T47D (cell line): Measurements from ENCODE around the gene ARL6IP4.

Source experiments
- DNase-seq, 2 experiments: peaks; one replicate each; pipeline versions ENCODE4 v3.0.0 to v3.0.0-alpha.2; 2011 to 2012; ENCODE audit warnings: low read depth in 1 of 2, low spot score in 1 of 2
- JUND ChIP-seq: IDR thresholded peaks from 2 replicates; pipeline ENCODE4 v1.6.1; 2012; ENCODE audit warnings: low read depth
- in situ Hi-C: cut with HindIII; loops from 2 replicates; pipeline ENCODE4 v1.10.0; 2016; ENCODE audit warnings: low sequenced_read_pairs, low pct_unique_long_range_greater_than_20kb

Gene ARL6IP4

DNA sequence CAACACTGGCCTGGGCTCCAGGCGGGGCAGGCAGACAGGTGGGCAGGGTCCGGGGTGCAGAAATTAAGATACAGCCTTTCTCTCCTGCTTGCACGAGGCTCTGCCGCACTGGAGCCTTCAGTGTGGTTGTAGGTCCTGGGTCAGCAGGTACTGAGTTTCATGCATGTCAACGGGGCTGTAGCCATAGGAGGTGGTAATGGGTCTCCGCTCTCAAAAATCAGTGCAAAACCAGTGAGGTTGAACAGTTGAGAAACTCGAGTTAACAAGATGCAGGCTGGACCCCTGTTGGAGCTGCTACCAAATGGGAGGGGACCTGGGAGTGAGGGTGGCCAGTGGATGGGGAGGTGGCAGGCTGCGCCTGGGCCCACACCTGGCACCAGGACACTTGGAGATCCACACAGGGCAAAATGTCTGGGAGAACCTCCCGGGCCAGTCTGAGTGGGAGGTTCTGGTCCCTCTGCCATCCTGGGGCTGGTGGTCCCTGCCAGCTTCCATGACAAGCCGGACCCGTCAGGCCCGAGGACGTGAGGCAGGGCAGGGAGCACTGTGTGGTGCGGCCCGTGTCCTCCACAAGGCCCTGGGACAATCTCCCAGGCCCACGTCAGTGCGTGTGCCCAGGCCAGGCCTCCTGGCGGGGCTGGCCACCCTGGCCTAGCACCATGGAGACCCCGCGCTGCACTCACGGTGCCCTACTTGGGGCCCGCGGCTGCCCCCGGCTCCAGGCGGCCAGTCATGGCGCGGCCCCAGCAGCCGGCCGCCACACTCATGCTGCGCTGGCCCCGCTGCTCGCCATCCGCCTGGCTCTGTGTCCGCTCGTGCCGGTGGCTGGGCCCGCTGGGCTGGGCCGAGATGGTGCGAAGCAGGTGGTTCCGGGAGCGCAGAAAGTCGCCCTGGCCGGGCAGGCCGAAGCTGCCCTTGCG lies 5.1 kb downstream of the ARL6IP4 start:
- no peak for TF ChIP-seq JUND
- no peak for DNase-seq
- in situ Hi-C loops: no loop called here

DNA sequence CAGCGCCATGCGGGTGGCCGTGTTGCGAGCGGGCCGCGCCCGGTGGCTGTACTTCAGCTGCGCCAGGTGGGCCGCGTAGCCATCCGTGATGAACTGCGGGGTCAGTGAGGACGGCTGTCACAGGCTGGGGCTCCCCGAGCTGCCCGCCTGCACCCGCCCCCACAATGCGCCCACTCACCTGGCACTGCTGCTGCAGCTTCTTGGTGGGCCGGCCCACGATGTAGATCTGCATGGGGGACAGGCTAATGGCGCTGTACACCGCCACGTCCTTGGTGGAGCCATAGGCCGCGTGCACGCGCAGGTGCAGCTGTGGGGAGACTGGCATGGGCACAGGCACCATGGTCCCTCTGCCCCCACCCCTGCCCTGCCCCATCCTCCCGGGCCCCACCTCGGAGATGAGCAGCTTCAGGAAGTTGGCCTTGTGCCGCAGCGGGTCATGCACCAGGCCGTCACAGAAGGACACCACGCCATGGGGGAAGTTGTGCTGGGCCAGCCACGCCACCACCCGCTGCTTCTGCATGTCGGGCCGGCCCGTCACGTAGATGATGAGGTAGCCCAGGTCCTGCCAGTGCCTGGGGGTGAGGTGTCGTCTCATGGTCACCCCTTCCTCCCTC lies 5.9 kb downstream of the ARL6IP4 start:
- DNase-seq: no peak
- TF ChIP-seq JUND: no peak
- in situ Hi-C loops: no loop called here

DNA sequence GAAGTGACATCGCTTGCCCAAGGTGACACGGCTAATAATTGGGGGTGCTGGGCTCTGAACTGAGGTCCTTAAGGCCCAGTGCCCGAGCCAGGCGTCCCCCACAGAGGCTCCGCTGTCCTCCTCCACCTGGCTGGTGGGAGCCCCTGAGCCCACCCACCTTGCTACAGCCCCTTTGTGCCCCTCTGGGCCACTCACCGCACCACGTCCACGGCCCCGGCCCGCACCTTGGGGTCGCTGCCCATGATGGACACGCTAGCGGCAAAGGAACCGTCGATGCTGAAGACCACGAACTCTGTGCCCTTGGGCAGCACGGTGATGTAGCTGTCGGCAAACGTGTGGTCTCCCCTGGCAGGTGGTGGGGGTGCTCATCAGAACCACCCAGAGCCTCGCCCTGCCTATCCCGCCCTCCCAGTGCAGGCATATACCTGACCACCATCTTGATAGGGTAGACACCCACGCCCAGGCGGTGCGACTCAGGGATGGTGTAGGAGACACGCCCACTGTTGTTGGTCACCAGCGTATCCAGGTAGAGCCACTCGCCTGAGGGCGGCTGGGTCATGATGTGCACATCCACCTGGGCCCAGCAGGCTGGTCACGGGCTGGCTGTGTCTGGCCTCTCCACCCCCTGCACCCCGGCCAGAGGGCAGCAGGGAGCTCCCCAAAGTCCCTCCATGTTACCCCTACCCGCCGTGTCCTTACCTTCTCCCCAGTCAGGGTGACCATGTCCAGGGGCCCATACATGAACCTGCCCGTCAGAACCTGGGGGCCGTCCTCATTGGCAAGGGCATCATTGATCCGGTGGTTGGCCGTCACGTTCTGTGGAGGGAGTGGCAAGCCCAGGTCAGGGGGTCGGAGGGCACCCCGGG lies 6.8 kb downstream of the ARL6IP4 start:
- in situ Hi-C loops: no loop called here
- no peak for TF ChIP-seq JUND
- no peak for DNase-seq

DNA sequence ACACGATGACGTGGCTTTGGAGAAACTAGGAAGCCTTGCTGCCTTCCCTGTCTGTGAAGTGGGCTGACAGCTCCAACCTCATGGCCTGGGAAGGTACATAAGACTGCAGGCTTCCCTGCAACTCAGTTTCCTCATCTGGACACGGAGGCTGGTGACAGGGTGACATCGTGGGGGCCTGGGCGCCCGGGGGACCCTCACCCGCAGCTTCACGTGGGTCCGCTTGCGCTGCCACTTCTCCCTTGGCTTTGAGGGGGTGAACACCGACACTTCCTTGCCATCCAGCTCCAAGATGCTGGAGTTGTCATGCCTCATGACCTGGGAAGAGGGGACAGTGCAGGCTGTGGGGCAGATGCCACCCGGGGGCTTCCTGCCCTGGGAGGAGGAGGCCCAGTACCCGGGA lies 7.6 kb downstream of the ARL6IP4 start:
- in situ Hi-C loops: no loop called here
- no peak for TF ChIP-seq JUND
- DNase-seq: no peak

DNA sequence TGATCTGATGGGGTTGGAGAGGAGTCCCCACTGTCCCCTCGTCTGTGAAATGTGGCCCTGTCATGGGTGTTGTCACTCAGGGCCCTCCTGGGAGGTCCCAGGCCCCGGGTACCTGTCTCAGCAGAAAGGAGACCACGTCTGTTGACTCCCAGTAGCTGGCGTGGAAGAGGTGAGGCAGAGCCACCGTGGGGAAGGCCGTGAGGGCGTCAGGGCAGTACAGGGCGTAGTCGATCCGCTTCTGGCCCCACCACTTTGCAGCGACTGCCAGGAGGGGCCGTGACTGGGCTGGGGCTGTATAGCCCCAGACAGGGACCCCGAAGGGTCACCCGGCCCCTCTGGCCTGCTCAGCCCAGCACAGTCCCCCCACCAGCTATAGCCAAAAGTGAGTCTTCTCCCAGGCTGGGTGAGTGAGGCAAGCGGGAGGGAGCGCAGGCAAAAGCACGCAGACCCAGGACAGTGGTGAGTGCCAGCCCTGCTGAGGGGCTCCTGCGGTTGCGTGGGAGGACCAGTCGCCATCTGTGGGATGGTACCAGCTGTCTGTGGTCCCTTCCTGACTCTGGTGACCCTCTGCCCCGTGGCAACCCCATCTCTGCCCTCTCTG lies 8.2 kb downstream of the ARL6IP4 start:
- no peak for DNase-seq
- no peak for TF ChIP-seq JUND
- in situ Hi-C loops: no loop called here

DNA sequence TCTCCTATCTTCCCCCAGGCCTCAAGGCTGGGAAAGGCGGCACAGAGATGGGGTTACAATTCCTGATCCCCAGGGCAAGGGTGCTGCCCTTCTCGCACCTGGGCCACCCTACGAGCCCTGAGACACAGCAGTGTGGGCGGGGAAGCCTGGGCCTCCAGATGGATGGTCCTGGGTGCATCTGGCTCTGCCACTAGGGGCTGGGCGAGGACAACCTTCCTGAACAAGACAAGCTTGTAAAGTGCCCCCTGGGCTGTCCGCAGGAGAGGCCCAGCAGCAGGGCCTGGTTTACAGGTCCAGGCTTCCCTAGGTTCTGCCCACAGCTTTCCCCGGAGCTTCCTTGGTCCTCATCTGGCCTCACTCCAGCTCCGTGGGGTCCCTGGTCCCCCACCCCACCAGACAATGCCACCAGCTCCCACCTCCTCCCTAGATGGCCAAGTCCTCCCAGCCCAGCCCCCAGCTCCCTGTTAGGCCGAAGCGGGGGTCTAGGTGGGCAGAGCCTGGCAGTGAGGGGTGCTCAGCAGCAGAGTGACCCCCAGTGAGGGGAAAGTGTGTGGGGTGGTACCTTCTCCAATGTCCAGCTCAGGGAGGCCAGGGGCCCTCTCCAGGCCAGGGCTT lies 8.9 kb downstream of the ARL6IP4 start:
- in situ Hi-C loops: no loop called here
- no peak for TF ChIP-seq JUND
- DNase-seq: no peak

DNA sequence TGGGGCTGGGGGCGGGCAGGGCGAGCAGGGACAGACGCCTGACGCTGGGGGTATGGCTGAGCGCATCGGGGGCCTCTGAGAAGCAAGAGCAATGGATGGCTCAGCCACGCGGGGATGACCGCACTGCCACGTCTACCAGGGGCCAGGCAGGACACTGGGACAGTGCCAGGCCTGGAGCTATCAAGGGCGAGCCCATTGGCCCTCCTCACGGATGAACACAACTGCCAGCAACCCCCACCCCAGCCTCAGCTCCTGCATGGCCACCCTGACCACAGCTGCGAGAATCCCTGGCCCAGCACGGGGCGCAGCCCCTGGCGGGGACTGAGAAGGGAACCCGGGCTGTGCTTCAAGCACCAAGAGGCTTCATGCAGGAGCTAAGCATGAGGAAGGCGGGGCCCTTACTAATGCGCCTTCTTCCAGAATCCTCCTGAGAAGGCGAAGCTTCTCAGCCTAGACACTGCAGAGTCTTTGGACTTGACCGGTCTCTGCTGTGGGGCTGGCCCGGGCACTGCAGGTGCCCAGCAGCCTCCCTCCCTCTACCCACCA lies 9.5 kb downstream of the ARL6IP4 start:
- in situ Hi-C loops: no loop called here
- no peak for TF ChIP-seq JUND
- DNase-seq: no peak

DNA sequence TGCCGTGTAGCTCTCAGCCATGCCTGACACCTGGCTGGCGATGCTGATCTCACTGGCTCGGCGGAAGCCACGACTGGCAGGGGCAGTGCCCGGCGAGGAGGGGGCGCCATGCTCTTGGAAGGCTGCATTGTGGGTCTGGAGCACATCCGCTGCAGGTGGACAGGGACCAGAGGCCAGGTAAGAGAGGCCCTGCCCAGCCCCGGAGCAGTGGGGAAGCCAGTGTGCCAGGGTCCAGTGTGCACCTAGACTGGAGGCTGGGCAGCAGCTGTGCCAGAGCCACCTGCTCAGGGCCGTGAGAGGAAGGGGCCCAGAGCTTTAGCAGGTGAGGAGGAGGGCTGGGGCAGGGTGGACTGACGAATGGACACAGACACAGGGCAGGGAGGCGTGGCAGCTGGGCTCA lies 10.1 kb downstream of the ARL6IP4 start:
- DNase-seq: no peak
- in situ Hi-C loops: no loop called here
- TF ChIP-seq JUND: no peak

DNA sequence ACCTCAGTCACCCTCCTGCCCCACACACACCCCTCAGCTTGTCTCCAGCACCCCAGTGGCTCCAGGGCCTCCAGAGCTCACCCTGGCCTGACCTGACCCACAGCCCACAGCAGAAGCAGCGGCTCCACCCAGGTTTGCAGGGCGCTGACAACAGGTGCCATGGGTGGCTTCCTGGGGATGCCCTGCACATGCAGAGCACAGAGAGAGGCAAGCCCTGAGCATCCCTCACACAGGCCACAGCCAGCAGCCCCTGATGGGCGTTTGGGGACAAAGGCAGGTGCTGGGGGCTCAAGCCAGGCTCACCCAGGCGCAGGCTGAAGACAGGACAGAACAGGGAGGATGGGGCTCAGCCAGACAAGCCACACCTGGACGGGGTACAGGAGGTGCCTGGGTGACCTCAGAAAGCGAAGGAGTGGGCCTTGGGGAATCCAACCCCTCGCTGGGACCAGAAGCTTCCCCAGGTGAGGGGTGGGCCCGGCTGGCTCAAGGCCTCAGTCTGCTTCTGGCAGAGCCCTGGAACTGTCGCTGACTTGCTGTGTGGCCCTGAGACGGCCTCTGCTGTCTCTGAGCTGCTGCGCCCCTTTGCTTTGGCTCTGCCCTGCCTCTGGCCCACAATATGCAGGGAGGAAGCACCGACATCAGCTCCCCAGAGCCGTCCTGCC lies 10.6 kb downstream of the ARL6IP4 start:
- in situ Hi-C loops: no loop called here
- no peak for DNase-seq
- TF ChIP-seq JUND: no peak

DNA sequence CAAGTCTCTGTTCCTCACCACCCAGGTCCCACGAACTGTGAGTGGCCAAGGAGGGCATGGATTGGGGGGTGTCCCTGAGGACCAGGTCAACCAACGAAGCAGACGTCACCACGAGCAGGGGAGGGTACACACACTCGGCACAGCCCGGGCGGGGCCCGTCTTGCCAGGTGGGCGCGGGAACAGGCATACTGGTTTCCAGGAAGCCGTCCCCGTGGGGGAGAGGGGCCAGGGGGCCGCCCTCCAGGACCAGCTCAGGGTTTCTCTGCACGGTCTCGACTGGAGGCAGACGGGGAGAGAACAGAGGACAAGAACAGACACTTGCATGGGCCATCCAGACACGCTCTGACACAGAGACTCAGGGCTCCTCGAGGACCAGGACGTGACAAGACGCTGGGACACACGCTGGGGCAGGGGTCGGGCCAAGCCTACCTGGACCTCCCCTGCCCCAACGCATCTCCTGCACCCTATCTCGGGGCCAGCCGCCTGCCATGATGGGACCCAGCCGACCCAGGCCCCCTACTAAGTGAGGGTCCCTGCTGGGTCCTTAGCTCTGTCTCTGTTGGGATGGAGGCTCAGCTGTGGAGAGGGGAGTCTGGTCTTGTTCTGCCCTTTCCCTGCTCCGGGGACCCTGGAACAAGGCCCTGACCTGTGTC lies 11.3 kb downstream of the ARL6IP4 start:
- in situ Hi-C loops: no loop called here
- TF ChIP-seq JUND: no peak
- no peak for DNase-seq

DNA sequence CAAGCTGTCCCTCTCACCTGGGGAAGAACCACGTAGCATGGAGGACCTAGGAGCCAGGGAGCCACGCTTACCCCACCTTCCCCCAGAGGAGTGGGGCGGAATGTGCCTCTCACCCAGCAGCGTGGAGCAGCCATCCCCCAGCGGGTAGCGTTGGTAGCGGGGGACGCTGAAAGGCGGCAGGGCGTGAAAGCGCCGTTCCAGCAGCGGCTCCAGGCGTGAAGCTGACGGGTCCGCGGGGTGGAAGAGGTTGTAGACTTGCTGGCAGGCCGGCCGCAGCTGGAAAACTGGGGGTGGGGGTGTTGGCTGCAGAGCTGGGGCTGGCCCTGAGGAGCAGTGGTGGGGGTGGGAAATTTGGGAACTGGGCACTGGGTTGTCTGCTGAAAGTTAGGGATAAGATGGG lies 11.9 kb downstream of the ARL6IP4 start:
- in situ Hi-C loops: no loop called here
- DNase-seq: no peak
- no peak for TF ChIP-seq JUND
